Karpas-422 (cell line): ENCODE results near the gene SMIM3. TPM values are rescaled to one million over a fixed set of nuclear protein-coding genes. Genes with fewer than 3 reads are reported as not detected.
"Not testable (repeated sequence)": the region's sequence is repeated elsewhere in the genome, so short reads cannot be mapped to it uniquely, and the experiment has no call there.

Experiments
- DNase-seq: peaks from one replicate; pipeline ENCODE4 v3.0.0-alpha.2; 2015
- H2AFZ ChIP-seq: fragments of 200-600 bp; sonication (generic); 2 replicates; pipeline ENCODE4 v1.6.1; 2014; ENCODE audit warnings: antibody characterized with exemption, low read length, mixed read lengths
- H3K27ac ChIP-seq: fragments of 200-600 bp; sonication (generic); 2 replicates; pipeline ENCODE4 v1.5.1; 2014; ENCODE audit warnings: mild to moderate bottlenecking, low read length, moderate library complexity
- H3K27me3 ChIP-seq: fragments of 200-600 bp; sonication (generic); 2 replicates; pipeline ENCODE4 v1.6.1; 2014; ENCODE audit warnings: low read length, mixed read lengths
- H3K36me3 ChIP-seq: fragments of 200-600 bp; sonication (generic); 2 replicates; pipeline ENCODE4 v1.6.1; 2014; ENCODE audit warnings: low read length, mixed read lengths; ENCODE audit not compliant: insufficient read depth
- H3K4me1 ChIP-seq: fragments of 200-600 bp; sonication (generic); 2 replicates; pipeline ENCODE4 v1.6.1; 2014; ENCODE audit warnings: mild to moderate bottlenecking, low read length, mixed read lengths
- H3K4me2 ChIP-seq: fragments of 200-600 bp; sonication (generic); 2 replicates; pipeline ENCODE4 v1.6.1; 2014; ENCODE audit warnings: low read length, low read depth, mild to moderate bottlenecking; ENCODE audit not compliant: poor library complexity, severe bottlenecking
- H3K4me3 ChIP-seq: fragments of 200-600 bp; sonication (generic); 2 replicates; pipeline ENCODE4 v1.5.1; 2014; ENCODE audit warnings: mild to moderate bottlenecking, antibody characterized with exemption, low read length, mixed read lengths
- H3K79me2 ChIP-seq: fragments of 200-600 bp; sonication (generic); 2 replicates; pipeline ENCODE4 v1.6.1; 2014; ENCODE audit warnings: mild to moderate bottlenecking, low read length, mixed read lengths
- H3K9ac ChIP-seq: fragments of 200-600 bp; sonication (generic); 2 replicates; pipeline ENCODE4 v1.6.0; 2014; ENCODE audit warnings: low read length
- H3K9me2 ChIP-seq: fragments of 200-600 bp; sonication (generic), shearing (Covaris generic); replicated peaks from 2 replicates; pipeline ENCODE4 v1.6.0; 2014; ENCODE audit warnings: mild to moderate bottlenecking, low read length, moderate library complexity; ENCODE audit not compliant: insufficient read depth
- H3K9me3 ChIP-seq: fragments of 300-700, 200-600 bp; sonication (generic); 2 replicates; pipeline ENCODE4 v1.6.1; 2014; ENCODE audit warnings: low read length, mixed read lengths
- H4K20me1 ChIP-seq: fragments of 200-600 bp; sonication (generic); 2 replicates; pipeline ENCODE4 v1.6.1; 2014; ENCODE audit warnings: mild to moderate bottlenecking, antibody characterized with exemption, low read length, low read depth; ENCODE audit not compliant: insufficient read depth
- total RNA-seq: library from RNA; depleted of rRNA; stranded (reverse); fragments of >200 nt; shearing (Covaris generic); gene quantifications from 2 replicates; pipeline ENCODE4 v1.2.3, GENCODE V29; 2014; ENCODE audit warnings: low replicate concordance

The SMIM3 gene
- total RNA-seq, 1 experiment from 2014 or later, result not detected

- not testable (repeated sequence) for H2AFZ ChIP-seq, DNase-seq, H3K9me3 ChIP-seq
Measured at GRCh38 chr5:150793423-150793888, 14.9 kb downstream of the SMIM3 start.

GRCh38 chr5:150794927-150795326 is 16.4 kb downstream of the SMIM3 start:
- DNase-seq, result no peak
- Histone ChIP-seq H2AFZ (no peak overlapping the region), H3K9ac (no peak overlapping the region), H3K79me2 (no peaks in the 10 kb centered on the region), H3K27ac (no peak overlapping the region), H3K27me3 (no peaks in the 10 kb centered on the region), H3K4me1 (no peaks in the 10 kb centered on the region), H3K36me3 (no peaks in the 10 kb centered on the region), H3K4me3 (no peak overlapping the region), H4K20me1 (no peaks in the 10 kb centered on the region), H3K9me2 (no peaks in the 10 kb centered on the region), H3K4me2 (no peak overlapping the region), H3K9me3 (no peaks in the 10 kb centered on the region)

More at GRCh38 chr5:150793423-150793888, 14.9 kb downstream of the SMIM3 start:
- not testable (repeated sequence) for H3K36me3 ChIP-seq, H3K4me3 ChIP-seq, H3K4me2 ChIP-seq, H3K4me1 ChIP-seq, H3K9me2 ChIP-seq, H4K20me1 ChIP-seq, H3K27ac ChIP-seq, H3K9ac ChIP-seq, H3K27me3 ChIP-seq, H3K79me2 ChIP-seq

GRCh38 chr5:150797384-150797783 is 18.8 kb downstream of the SMIM3 start:
- no peak overlapping the region for H3K4me3 ChIP-seq

GRCh38 chr5:150801117-150801927 is 22.8 kb downstream of the SMIM3 start:
- H4K20me1 ChIP-seq, result no peaks in the 10 kb centered on the region
- no peaks in the 10 kb centered on the region for H3K36me3 ChIP-seq
- H3K9ac ChIP-seq, result no peak overlapping the region
- peak; percentile 74 for DNase-seq
- H3K9me2 ChIP-seq, result no peaks in the 10 kb centered on the region
- no peaks in the 10 kb centered on the region for H3K9me3 ChIP-seq
- H3K27ac ChIP-seq, result no peak overlapping the region
- H3K79me2 ChIP-seq, result no peaks in the 10 kb centered on the region
- peaks cover 7% of the 10 kb centered on the region for H3K4me1 ChIP-seq
- peak overlapping the region; percentile 20 for H3K4me2 ChIP-seq
- H3K27me3 ChIP-seq, result no peaks in the 10 kb centered on the region
- peak overlapping the region; percentile 39; the same call in 1 of the 2 replicates for H2AFZ ChIP-seq
- H3K4me3 ChIP-seq, result no peak overlapping the region; the same call in 1 of the 2 replicates

More at GRCh38 chr5:150797384-150797783, 18.8 kb downstream of the SMIM3 start:
- Histone ChIP-seq H3K9me3 (no peaks in the 10 kb centered on the region), H4K20me1 (no peaks in the 10 kb centered on the region), H3K4me1 (peaks cover 7% of the 10 kb centered on the region), H3K27me3 (no peaks in the 10 kb centered on the region), H3K27ac (no peak overlapping the region), H3K79me2 (no peaks in the 10 kb centered on the region), H3K4me2 (no peak overlapping the region), H3K36me3 (no peaks in the 10 kb centered on the region), H2AFZ (no peak overlapping the region), H3K9ac (no peak overlapping the region), H3K9me2 (no peaks in the 10 kb centered on the region)
- no peak for DNase-seq

GRCh38 chr5:150804388-150804787 is 25.8 kb downstream of the SMIM3 start:
- no peaks in the 10 kb centered on the region for H3K27me3 ChIP-seq
- H3K36me3 ChIP-seq, result no peaks in the 10 kb centered on the region

GRCh38 chr5:150809363-150809762 is 30.8 kb downstream of the SMIM3 start:
- no peaks in the 10 kb centered on the region for H3K79me2 ChIP-seq

More at GRCh38 chr5:150804388-150804787, 25.8 kb downstream of the SMIM3 start:
- H2AFZ ChIP-seq, result no peak overlapping the region
- H3K27ac ChIP-seq, result no peak overlapping the region
- no peaks in the 10 kb centered on the region for H3K9me3 ChIP-seq
- peaks cover 7% of the 10 kb centered on the region for H3K4me1 ChIP-seq
- H3K4me3 ChIP-seq, result no peak overlapping the region
- H4K20me1 ChIP-seq, result no peaks in the 10 kb centered on the region
- no peaks in the 10 kb centered on the region for H3K9me2 ChIP-seq
- H3K4me2 ChIP-seq, result no peak overlapping the region
- DNase-seq, result no peak
- H3K79me2 ChIP-seq, result no peaks in the 10 kb centered on the region
- H3K9ac ChIP-seq, result no peak overlapping the region

GRCh38 chr5:150815010-150815409 is 36.5 kb downstream of the SMIM3 start:
- no peak overlapping the region for H3K4me3 ChIP-seq
- H4K20me1 ChIP-seq, result no peaks in the 10 kb centered on the region
- no peak for DNase-seq
- H3K4me1 ChIP-seq, result no peaks in the 10 kb centered on the region
- H3K79me2 ChIP-seq, result no peaks in the 10 kb centered on the region
- H3K9me2 ChIP-seq, result no peaks in the 10 kb centered on the region; the same call in 1 of the 2 replicates
- no peak overlapping the region for H2AFZ ChIP-seq
- peaks cover 5% of the 10 kb centered on the region; the same call in 1 of the 2 replicates for H3K27me3 ChIP-seq
- no peak overlapping the region for H3K4me2 ChIP-seq
- no peak overlapping the region for H3K9ac ChIP-seq
- no peak overlapping the region for H3K27ac ChIP-seq
- H3K36me3 ChIP-seq, result no peaks in the 10 kb centered on the region
- peaks cover 3% of the 10 kb centered on the region; the same call in 1 of the 2 replicates for H3K9me3 ChIP-seq

More at GRCh38 chr5:150809363-150809762, 30.8 kb downstream of the SMIM3 start:
- no peak overlapping the region for H3K27ac ChIP-seq
- no peaks in the 10 kb centered on the region for H3K36me3 ChIP-seq
- no peak for DNase-seq
- no peaks in the 10 kb centered on the region for H3K9me2 ChIP-seq
- H2AFZ ChIP-seq, result no peak overlapping the region
- H3K27me3 ChIP-seq, result no peaks in the 10 kb centered on the region
- no peak overlapping the region for H3K9ac ChIP-seq
- no peak overlapping the region for H3K4me2 ChIP-seq
- no peaks in the 10 kb centered on the region for H4K20me1 ChIP-seq
- no peaks in the 10 kb centered on the region for H3K4me1 ChIP-seq
- H3K4me3 ChIP-seq, result no peak overlapping the region
- no peaks in the 10 kb centered on the region for H3K9me3 ChIP-seq

GRCh38 chr5:150816946-150817345 is 38.4 kb downstream of the SMIM3 start:
- Histone ChIP-seq H3K4me1 (no peaks in the 10 kb centered on the region), H3K27me3 (peaks cover 5% of the 10 kb centered on the region; the same call in 1 of the 2 replicates), H3K4me2 (no peak overlapping the region), H3K9me2 (no peaks in the 10 kb centered on the region; the same call in 1 of the 2 replicates), H3K79me2 (no peaks in the 10 kb centered on the region), H3K9me3 (peaks cover 3% of the 10 kb centered on the region; the same call in 1 of the 2 replicates), H4K20me1 (no peaks in the 10 kb centered on the region), H2AFZ (no peak overlapping the region), H3K36me3 (no peaks in the 10 kb centered on the region), H3K27ac (no peak overlapping the region), H3K4me3 (no peak overlapping the region), H3K9ac (no peak overlapping the region)
- DNase-seq, result no peak
